HEK293T (cell line): ENCODE measurements around the gene TMEM39B.

Source experiments
- FOXK2 ChIP-seq: fragments of 450-650 bp; IDR thresholded peaks from 2 replicates; pipeline ENCODE4 v1.6.1; 2016; ENCODE audit warnings: mild to moderate bottlenecking
- FOXM1 ChIP-seq: fragments of 450-650 bp; IDR thresholded peaks from 2 replicates; pipeline ENCODE4 v1.6.1; 2017; ENCODE audit warnings: mild to moderate bottlenecking, borderline replicate concordance
- SP1 ChIP-seq: fragments of 450-650 bp; IDR thresholded peaks from 2 replicates; pipeline ENCODE4 v1.6.1; 2017

DNA sequence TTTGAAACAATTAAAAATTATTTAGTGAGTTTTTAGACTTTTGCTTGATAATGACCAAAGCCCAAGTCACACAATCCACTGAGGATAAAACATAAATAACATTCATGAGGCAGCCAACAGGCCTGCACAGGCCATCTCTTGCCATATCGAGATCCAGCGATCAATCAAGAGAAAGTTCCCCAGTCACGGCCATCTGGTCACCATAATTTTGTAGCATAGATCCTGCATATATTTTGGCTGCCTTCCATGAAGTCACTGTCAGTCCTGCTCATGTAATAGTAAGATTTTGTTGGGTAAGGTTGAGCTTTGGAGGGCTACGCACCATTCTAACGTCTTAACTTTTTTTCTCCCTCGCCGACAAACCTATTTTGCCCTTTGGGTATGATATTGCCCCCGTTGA lies 52.6 kb downstream of the TMEM39B start:
- TF ChIP-seq FOXM1 (no peak), FOXK2 (no peak), SP1 (no peak)
